Glutamatergic neuron (in vitro differentiated cells): ENCODE data around the gene CYTIP. TPM values are rescaled to one million over a fixed set of nuclear protein-coding genes. Genes with fewer than 3 reads are reported as not detected.
"Not testable (repeated sequence)": the region's sequence is repeated elsewhere in the genome, so short reads cannot be mapped to it uniquely, and the experiment has no call there.

Experiments used
- DNase-seq: peaks from one replicate; pipeline ENCODE4 v3.0.0; 2022
- H3K27ac Mint-ChIP-seq: one replicate; pipeline ENCODE4 v1.8.0; 2020; ENCODE audit warnings: mild to moderate bottlenecking, mixed read lengths, inconsistent platforms; ENCODE audit not compliant: unreplicated experiment
- H3K27me3 Mint-ChIP-seq: one replicate; pipeline ENCODE4 v1.8.0; 2020; ENCODE audit warnings: mild to moderate bottlenecking, moderate library complexity, mixed read lengths, inconsistent platforms; ENCODE audit not compliant: unreplicated experiment
- H3K36me3 Mint-ChIP-seq: one replicate; pipeline ENCODE4 v1.8.0; 2020; ENCODE audit warnings: mild to moderate bottlenecking, mixed read lengths, inconsistent platforms; ENCODE audit not compliant: unreplicated experiment
- H3K4me1 Mint-ChIP-seq: one replicate; pipeline ENCODE4 v1.8.0; 2020; ENCODE audit warnings: mild to moderate bottlenecking, low read depth, mixed read lengths, inconsistent platforms; ENCODE audit not compliant: unreplicated experiment
- H3K4me3 Mint-ChIP-seq: one replicate; pipeline ENCODE4 v1.8.0; 2020; ENCODE audit warnings: mild to moderate bottlenecking, mixed read lengths, inconsistent platforms; ENCODE audit not compliant: unreplicated experiment
- H3K9me3 Mint-ChIP-seq: one replicate; pipeline ENCODE4 v1.8.0; 2020; ENCODE audit warnings: mild to moderate bottlenecking, moderate library complexity, mixed read lengths, inconsistent platforms; ENCODE audit not compliant: unreplicated experiment
- total RNA-seq: library from RNA; stranded (reverse); fragmentation: NEBNext Ultra II Directional; extraction: Animal tissue kit (Norgen Biotek cat#: 25700); gene quantifications from one replicate; pipeline ENCODE4 v1.2.1, GENCODE V29; 2021; ENCODE audit not compliant: unreplicated experiment
- TF ChIP-seq, protein P1 (sequence below): fragments of 200-600 bp; sonication (generic); IDR thresholded peaks from one replicate; pipeline ENCODE4 v1.5.0; 2021; ENCODE audit not compliant: partially characterized antibody, unreplicated experiment

The CYTIP gene
- total RNA-seq, 1 donor from 2014 or later: not detected

DNA sequence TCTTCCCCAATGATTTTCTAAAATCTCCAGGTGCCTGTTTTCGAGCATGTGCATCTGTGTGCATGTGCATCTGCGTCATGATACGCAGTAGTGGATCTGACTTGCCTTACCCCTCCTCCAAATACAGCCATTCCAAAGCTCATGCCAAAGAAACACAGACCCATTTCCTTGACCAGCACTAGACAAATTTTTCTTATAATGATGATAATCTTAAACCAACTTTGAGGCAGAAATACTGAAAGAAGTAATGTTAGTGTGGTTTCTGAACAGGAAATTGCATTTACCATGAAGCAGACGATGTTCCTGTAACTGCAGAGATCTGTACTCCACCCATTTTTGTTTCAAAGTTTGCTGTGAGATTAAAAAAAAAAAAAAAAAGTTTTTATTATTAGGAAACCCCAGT is 25.6 kb downstream of the CYTIP start:
- Mint-ChIP-seq H3K27me3 (no peaks in the 10 kb centered on the region), H3K9me3 (peaks cover 2% of the 10 kb centered on the region)

DNA sequence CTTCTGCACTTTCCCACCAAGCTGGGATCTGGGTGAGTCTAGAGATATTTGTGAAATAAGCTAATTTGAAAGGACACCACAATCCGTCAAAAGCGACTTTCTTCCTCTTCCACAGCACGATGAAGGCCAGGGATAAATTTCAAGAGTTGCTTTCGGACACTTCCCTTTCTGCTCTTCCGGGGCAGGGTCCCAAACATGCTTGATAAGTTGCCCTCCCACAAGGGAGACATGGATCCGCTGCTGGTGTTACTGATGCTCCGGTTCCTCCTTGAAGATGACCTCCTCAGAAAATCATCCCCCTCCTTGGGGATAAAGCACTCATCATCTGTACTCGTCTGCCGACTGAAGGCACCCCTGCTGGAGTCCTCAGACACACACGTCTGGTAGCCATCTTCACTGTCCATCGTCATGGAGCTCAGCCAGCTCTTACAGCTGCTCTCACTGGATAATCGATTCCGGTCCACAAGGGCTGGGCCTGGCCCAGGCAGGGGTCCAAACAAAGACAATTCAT is 28.2 kb downstream of the CYTIP start:
- no peak overlapping the region for H3K27ac Mint-ChIP-seq

More for the DNA sequence above, 25.6 kb downstream of the CYTIP start:
- DNase-seq: no peak
- TF ChIP-seq, protein P1, sequence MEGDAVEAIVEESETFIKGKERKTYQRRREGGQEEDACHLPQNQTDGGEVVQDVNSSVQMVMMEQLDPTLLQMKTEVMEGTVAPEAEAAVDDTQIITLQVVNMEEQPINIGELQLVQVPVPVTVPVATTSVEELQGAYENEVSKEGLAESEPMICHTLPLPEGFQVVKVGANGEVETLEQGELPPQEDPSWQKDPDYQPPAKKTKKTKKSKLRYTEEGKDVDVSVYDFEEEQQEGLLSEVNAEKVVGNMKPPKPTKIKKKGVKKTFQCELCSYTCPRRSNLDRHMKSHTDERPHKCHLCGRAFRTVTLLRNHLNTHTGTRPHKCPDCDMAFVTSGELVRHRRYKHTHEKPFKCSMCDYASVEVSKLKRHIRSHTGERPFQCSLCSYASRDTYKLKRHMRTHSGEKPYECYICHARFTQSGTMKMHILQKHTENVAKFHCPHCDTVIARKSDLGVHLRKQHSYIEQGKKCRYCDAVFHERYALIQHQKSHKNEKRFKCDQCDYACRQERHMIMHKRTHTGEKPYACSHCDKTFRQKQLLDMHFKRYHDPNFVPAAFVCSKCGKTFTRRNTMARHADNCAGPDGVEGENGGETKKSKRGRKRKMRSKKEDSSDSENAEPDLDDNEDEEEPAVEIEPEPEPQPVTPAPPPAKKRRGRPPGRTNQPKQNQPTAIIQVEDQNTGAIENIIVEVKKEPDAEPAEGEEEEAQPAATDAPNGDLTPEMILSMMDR: no peak
- no peak overlapping the region for H3K4me3 Mint-ChIP-seq
- H3K27ac Mint-ChIP-seq: no peak overlapping the region
- no peaks in the 10 kb centered on the region for H3K36me3 Mint-ChIP-seq
- no peaks in the 10 kb centered on the region for H3K4me1 Mint-ChIP-seq

GRCh38 chr2:157414050-157414449 is 29.8 kb downstream of the CYTIP start:
- H3K4me3 Mint-ChIP-seq: no peak overlapping the region
- no peak for DNase-seq
- H3K27me3 Mint-ChIP-seq: no peaks in the 10 kb centered on the region
- no peak overlapping the region for H3K27ac Mint-ChIP-seq
- H3K36me3 Mint-ChIP-seq: no peaks in the 10 kb centered on the region
- TF ChIP-seq, protein P1: no peak
- no peaks in the 10 kb centered on the region for H3K4me1 Mint-ChIP-seq
- no peaks in the 10 kb centered on the region for H3K9me3 Mint-ChIP-seq

More for the DNA sequence above, 28.2 kb downstream of the CYTIP start:
- TF ChIP-seq, protein P1: no peak
- no peaks in the 10 kb centered on the region for H3K9me3 Mint-ChIP-seq
- H3K4me1 Mint-ChIP-seq: no peaks in the 10 kb centered on the region
- no peak overlapping the region for H3K4me3 Mint-ChIP-seq
- H3K36me3 Mint-ChIP-seq: no peaks in the 10 kb centered on the region
- no peaks in the 10 kb centered on the region for H3K27me3 Mint-ChIP-seq
- DNase-seq: no peak

GRCh38 chr2:157413326-157414035 is 30.4 kb downstream of the CYTIP start:
- no peaks in the 10 kb centered on the region for H3K27me3 Mint-ChIP-seq
- H3K4me3 Mint-ChIP-seq: no peak overlapping the region
- DNase-seq: no peak
- H3K9me3 Mint-ChIP-seq: no peaks in the 10 kb centered on the region
- H3K36me3 Mint-ChIP-seq: no peaks in the 10 kb centered on the region
- TF ChIP-seq, protein P1: no peak
- no peaks in the 10 kb centered on the region for H3K4me1 Mint-ChIP-seq
- H3K27ac Mint-ChIP-seq: no peak overlapping the region

- H3K27ac Mint-ChIP-seq: no peak overlapping the region
- no peaks in the 10 kb centered on the region for H3K9me3 Mint-ChIP-seq
- H3K4me1 Mint-ChIP-seq: no peaks in the 10 kb centered on the region
- DNase-seq: no peak
- H3K27me3 Mint-ChIP-seq: no peaks in the 10 kb centered on the region
- TF ChIP-seq, protein P1: no peak
- H3K36me3 Mint-ChIP-seq: no peaks in the 10 kb centered on the region
- no peak overlapping the region for H3K4me3 Mint-ChIP-seq
Measured at GRCh38 chr2:157411624-157412336, 32.1 kb downstream of the CYTIP start.

GRCh38 chr2:157405398-157405797 is 38.5 kb downstream of the CYTIP start:
- H3K4me3 Mint-ChIP-seq, H3K36me3 Mint-ChIP-seq, H3K9me3 Mint-ChIP-seq, H3K27ac Mint-ChIP-seq, H3K4me1 Mint-ChIP-seq, DNase-seq, H3K27me3 Mint-ChIP-seq: not testable (repeated sequence)
